ENCODE data around the gene CFL1. TPM values are rescaled to one million over a fixed set of nuclear protein-coding genes. Genes with fewer than 3 reads are reported as not detected.

CFL1 gene
- total RNA-seq, 1 experiment from 2014 or later: 960 TPM

DNA sequence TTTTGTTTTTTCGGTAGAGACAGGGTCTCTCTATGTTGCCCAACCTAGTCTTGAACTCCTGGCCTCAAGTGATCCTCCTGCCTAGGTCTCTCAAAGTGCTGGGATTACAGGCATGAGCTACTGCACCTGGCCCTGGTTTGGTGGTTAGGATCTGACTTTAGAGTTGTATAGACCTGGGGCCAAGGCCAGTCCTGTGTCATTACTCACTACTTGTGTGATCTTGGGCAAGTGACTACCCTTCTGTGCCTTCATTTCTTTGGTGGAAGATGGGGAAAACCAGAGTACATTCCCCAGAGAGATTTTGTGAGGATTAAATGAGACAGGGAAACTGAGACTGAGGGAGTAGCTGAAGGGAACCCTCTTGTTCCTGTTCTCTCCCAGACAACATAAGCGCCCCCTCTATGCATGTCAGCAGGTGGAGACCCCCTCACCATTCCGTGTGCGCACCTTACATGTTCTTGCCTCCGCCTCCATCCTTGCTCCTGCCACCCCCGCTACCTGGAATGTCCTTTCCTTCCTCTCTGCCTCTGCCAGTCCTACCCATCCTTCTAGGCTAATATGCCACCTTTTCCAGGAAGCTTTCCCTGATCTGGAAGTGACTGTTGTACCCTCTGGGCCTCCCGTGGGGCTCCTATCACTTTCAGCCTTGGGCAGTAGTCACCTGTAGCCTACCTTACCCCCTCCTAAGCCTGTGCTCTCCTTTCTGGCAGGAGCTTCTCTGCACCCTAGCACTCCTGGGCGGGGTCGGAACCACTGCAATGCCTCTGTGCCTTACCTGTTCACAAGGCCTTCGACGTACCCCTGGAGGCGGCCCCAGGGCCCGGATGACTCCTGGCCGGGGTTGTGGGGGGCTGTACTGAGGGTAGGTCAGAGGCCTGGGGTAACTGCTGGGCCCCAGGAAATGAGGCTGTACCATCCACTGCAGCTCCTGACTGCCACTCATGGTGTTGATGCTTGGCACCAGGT lies 38.3 kb upstream of the CFL1 start:
- Mint-ChIP-seq H3K4me3 (ENCODE audit: unreplicated experiment) (no peak overlapping the region), H3K4me1 (ENCODE audit: low read depth, unreplicated experiment) (peaks cover 10% of the 10 kb centered on the region), H3K36me3 (ENCODE audit: insufficient read depth, unreplicated experiment) (peaks cover 27% of the 10 kb centered on the region), H3K9me3 (ENCODE audit: unreplicated experiment) (no peaks in the 10 kb centered on the region), H3K27me3 (ENCODE audit: insufficient read depth, unreplicated experiment) (no peaks in the 10 kb centered on the region), H3K27ac (ENCODE audit: unreplicated experiment) (no peak overlapping the region)
- no peak overlapping the region for H3K4me3 ChIP-seq (ENCODE audit: low read depth, low read length)
- no peaks in the 10 kb centered on the region for H3K36me3 ChIP-seq (ENCODE audit: control insufficient read depth, insufficient read depth, low read length)
- ChIA-PET POLR2A (no interaction called here), CTCF (interaction anchor here (0.8 to 1.4 kb wide), 4 partner anchors 8 to 37 kb away, joined by 3 to 19 read pairs (median 3); partner anchors contain the start of gene FIBP)
- no peaks in the 10 kb centered on the region; the same call in 1 of the 2 replicates for H3K27me3 ChIP-seq (replicated peaks; ENCODE audit: control insufficient read depth, insufficient read depth, low read length)
- H3K4me1 ChIP-seq: peaks cover 14% of the 10 kb centered on the region
- DNase-seq: no peak
- H3K9me3 ChIP-seq: no peaks in the 10 kb centered on the region
- TF ChIP-seq, protein P1, sequence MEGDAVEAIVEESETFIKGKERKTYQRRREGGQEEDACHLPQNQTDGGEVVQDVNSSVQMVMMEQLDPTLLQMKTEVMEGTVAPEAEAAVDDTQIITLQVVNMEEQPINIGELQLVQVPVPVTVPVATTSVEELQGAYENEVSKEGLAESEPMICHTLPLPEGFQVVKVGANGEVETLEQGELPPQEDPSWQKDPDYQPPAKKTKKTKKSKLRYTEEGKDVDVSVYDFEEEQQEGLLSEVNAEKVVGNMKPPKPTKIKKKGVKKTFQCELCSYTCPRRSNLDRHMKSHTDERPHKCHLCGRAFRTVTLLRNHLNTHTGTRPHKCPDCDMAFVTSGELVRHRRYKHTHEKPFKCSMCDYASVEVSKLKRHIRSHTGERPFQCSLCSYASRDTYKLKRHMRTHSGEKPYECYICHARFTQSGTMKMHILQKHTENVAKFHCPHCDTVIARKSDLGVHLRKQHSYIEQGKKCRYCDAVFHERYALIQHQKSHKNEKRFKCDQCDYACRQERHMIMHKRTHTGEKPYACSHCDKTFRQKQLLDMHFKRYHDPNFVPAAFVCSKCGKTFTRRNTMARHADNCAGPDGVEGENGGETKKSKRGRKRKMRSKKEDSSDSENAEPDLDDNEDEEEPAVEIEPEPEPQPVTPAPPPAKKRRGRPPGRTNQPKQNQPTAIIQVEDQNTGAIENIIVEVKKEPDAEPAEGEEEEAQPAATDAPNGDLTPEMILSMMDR (IDR thresholded peaks at IDR 0.05; ENCODE audit: insufficient read depth in 1 of 2, low read depth in 1 of 2, low read length in 1 of 2, severe bottlenecking in 1 of 2, unreplicated experiment in 1 of 2): no peak
- BruUV-seq (replicated peaks): no TSS peak
- intact Hi-C loops (cut with micrococcal nuclease; ENCODE audit: unreplicated experiment): no loop called here

DNA sequence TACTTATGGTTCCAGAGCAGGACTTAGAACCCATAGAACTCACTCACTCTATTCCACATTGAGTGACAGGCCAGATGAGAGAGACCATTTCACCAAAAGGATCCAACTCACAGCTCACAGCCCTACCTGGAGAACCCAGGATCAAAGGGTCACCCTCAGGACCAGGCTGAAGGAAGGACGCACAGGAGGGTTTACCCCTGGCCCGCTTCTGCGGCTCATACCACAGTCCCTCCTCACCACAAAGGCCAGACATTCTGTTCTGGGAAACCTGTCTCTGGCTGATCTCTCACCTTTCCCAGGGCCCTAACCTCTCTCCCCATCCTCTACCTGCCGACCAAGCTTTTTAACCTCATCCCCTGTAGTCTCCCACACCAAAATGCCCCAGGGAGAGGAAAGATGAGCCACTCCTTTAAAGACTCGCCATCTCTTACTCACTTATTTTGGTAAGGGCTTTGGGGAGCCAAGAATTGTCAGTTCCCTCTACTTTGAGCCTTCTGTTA lies 37.6 kb upstream of the CFL1 start:
- Histone ChIP-seq H3K4me1 (peaks cover 9% of the 10 kb centered on the region), H3K27me3 (replicated peaks; ENCODE audit: control insufficient read depth, insufficient read depth, low read length) (no peaks in the 10 kb centered on the region; the same call in 1 of the 2 replicates), H3K4me3 (ENCODE audit: low read depth, low read length) (no peak overlapping the region), H3K9me3 (no peaks in the 10 kb centered on the region), H3K36me3 (ENCODE audit: control insufficient read depth, insufficient read depth, low read length) (no peaks in the 10 kb centered on the region)
- DNase-seq: no peak
- H3K27ac Mint-ChIP-seq (ENCODE audit: unreplicated experiment): no peak overlapping the region
- ChIA-PET CTCF (interaction anchor here (1.2 to 1.4 kb wide), 2 partner anchors 11 to 36 kb away, joined by 3 read pairs; no protein-coding TSS in a partner anchor), POLR2A (no interaction called here)
- peaks cover 29% of the 10 kb centered on the region for H3K36me3 Mint-ChIP-seq (ENCODE audit: insufficient read depth, unreplicated experiment)
- no peaks in the 10 kb centered on the region for H3K27me3 Mint-ChIP-seq (ENCODE audit: insufficient read depth, unreplicated experiment)
- H3K4me1 Mint-ChIP-seq (ENCODE audit: low read depth, unreplicated experiment): peaks cover 10% of the 10 kb centered on the region
- H3K9me3 Mint-ChIP-seq (ENCODE audit: unreplicated experiment): no peaks in the 10 kb centered on the region
- intact Hi-C loops (cut with micrococcal nuclease; ENCODE audit: unreplicated experiment): no loop called here
- BruUV-seq (replicated peaks): no TSS peak
- TF ChIP-seq, protein P1 (IDR thresholded peaks at IDR 0.05; ENCODE audit: insufficient read depth in 1 of 2, low read depth in 1 of 2, low read length in 1 of 2, severe bottlenecking in 1 of 2, unreplicated experiment in 1 of 2): no peak
- H3K4me3 Mint-ChIP-seq (ENCODE audit: unreplicated experiment): no peak overlapping the region

DNA sequence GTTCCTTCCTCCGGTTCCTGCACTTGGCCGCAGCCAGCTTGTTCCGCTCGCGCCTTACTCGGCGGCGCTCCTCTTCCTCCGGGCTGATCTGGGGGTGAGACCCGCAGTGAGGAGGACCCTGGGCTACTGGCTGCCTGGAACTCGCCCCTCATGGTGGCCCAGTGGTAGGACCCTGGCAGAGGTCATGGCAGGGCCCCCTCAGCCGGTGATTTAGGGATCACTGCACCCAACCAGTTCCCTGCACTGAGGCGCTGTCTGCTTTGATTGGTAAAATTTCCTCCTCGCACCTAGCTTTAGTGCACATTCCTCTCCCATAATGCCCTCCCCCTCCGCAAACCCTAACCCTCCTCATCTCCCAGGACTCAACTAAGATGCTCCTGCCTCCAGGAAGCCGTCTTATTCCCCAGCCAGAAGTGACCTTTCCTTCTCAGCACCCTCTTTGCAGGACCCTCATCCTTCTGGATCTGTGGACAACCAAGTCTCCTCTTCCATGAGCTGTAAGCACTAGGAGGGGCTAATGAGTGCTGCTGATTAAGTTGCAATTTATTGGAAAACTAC lies 36.1 kb upstream of the CFL1 start:
- Histone ChIP-seq H3K36me3 (ENCODE audit: control insufficient read depth, insufficient read depth, low read length) (no peaks in the 10 kb centered on the region), H3K27me3 (replicated peaks; ENCODE audit: control insufficient read depth, insufficient read depth, low read length) (no peaks in the 10 kb centered on the region), H3K4me1 (peaks cover 20% of the 10 kb centered on the region), H3K4me3 (ENCODE audit: low read depth, low read length) (no peak overlapping the region), H3K9me3 (no peaks in the 10 kb centered on the region)
- Mint-ChIP-seq H3K9me3 (ENCODE audit: unreplicated experiment) (no peaks in the 10 kb centered on the region), H3K36me3 (ENCODE audit: insufficient read depth, unreplicated experiment) (peaks cover 30% of the 10 kb centered on the region), H3K4me3 (ENCODE audit: unreplicated experiment) (no peak overlapping the region), H3K4me1 (ENCODE audit: low read depth, unreplicated experiment) (peaks cover 17% of the 10 kb centered on the region), H3K27ac (ENCODE audit: unreplicated experiment) (no peak overlapping the region), H3K27me3 (ENCODE audit: insufficient read depth, unreplicated experiment) (no peaks in the 10 kb centered on the region)
- intact Hi-C loops (cut with micrococcal nuclease; ENCODE audit: unreplicated experiment): no loop called here
- TF ChIP-seq, protein P1 (IDR thresholded peaks at IDR 0.05; ENCODE audit: insufficient read depth in 1 of 2, low read depth in 1 of 2, low read length in 1 of 2, severe bottlenecking in 1 of 2, unreplicated experiment in 1 of 2): no peak
- no peak for DNase-seq
- no TSS peak for BruUV-seq (replicated peaks)
- ChIA-PET CTCF (no interaction called here), POLR2A (interaction anchor here (0.5 kb wide), 1 partner anchor 108 kb away, joined by 4 read pairs; the partner anchor contains the start of genes BANF1 and EIF1AD)

Measured in Caco-2 (cell line).